HL-60 (cell line): ENCODE results near the gene ADAMTSL3.

ENCODE experiments used
- DNase-seq, 2 experiments: peaks; one replicate each; pipeline ENCODE4 v3.0.0-alpha.2; 2010 to 2020; ENCODE audit warnings: low read depth in 1 of 2, low spot score in 1 of 2
- H3K27ac ChIP-seq: fragments of 250-450 bp; sonication (Bioruptor Pico); replicated peaks from 2 replicates; pipeline ENCODE4 v1.5.1; 2020; ENCODE audit warnings: mild to moderate bottlenecking, moderate library complexity
- H3K27me3 ChIP-seq: fragments of 250-450 bp; sonication (Bioruptor Pico); 2 replicates; pipeline ENCODE4 v1.5.1; 2021; ENCODE audit warnings: mild to moderate bottlenecking, moderate library complexity; ENCODE audit not compliant: insufficient read depth, poor library complexity, severe bottlenecking
- H3K4me3 ChIP-seq: replicated peaks from 2 replicates; pipeline ENCODE4 v1.5.1; 2011; ENCODE audit warnings: mild to moderate bottlenecking, control low read depth, low read length; ENCODE audit not compliant: insufficient read depth
- CTCF ChIP-seq: IDR thresholded peaks from one replicate; pipeline ENCODE4 v1.5.1; 2011; ENCODE audit warnings: low read length, control low read depth, inconsistent platforms; ENCODE audit not compliant: insufficient read depth
- GABPA ChIP-seq: IDR thresholded peaks from 2 replicates; pipeline ENCODE4 v1.6.1; 2012; ENCODE audit warnings: low read depth
- POLR2AphosphoS5 ChIP-seq: IDR thresholded peaks from 2 replicates; pipeline ENCODE4 v1.6.1; 2012; ENCODE audit warnings: low read depth
- SPI1 ChIP-seq: IDR thresholded peaks from 2 replicates; pipeline ENCODE4 v1.6.1; 2012; ENCODE audit warnings: low read depth, mild to moderate bottlenecking, borderline replicate concordance
- TF ChIP-seq, protein P1 (sequence below): IDR thresholded peaks from 2 replicates; pipeline ENCODE4 v1.6.1; 2012; ENCODE audit warnings: low read depth; ENCODE audit not compliant: insufficient replicate concordance

ADAMTSL3 gene

DNA sequence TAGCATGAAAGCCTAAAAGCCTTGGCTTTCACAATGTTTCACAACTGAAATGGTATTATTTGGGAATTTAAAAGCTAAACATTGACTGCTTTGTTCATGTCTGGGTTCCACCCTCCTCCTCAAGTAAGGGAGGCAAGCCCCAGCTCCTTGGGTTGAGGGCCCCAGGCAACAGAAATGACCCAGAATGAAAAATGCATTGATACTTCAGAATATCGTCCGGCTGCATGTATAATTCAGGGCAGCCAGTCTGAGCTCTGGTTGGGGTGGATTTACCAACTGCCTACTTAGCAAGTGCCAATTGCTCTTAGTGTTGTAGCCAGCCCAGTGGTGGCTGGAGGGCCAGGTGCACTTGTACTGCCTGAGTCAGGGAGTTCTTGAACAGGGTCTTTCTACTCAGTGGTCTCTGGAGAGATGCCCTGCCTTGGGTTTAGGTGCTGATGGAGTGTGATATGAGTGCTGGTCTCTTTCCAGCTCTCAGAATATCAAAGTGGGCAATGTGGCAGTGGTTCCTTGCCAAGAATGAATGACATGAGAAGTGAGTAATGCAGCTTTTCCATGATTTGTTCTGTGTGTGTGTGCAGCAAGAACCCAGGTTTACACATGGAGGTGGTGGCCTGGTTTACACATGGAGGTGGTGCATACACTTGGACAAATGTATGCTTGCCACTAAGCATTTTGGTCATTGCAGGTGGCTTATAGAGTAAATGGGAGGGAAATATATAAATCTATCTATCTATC lies 40.9 kb upstream of the ADAMTSL3 start:
- Histone ChIP-seq H3K27me3 (no peaks in the 10 kb centered on the region), H3K27ac (no peak overlapping the region), H3K4me3 (no peak overlapping the region)
- no peak for DNase-seq
- TF ChIP-seq SPI1 (no peak), CTCF (no peak), GABPA (no peak), POLR2AphosphoS5 (no peak)
- TF ChIP-seq, protein P1, sequence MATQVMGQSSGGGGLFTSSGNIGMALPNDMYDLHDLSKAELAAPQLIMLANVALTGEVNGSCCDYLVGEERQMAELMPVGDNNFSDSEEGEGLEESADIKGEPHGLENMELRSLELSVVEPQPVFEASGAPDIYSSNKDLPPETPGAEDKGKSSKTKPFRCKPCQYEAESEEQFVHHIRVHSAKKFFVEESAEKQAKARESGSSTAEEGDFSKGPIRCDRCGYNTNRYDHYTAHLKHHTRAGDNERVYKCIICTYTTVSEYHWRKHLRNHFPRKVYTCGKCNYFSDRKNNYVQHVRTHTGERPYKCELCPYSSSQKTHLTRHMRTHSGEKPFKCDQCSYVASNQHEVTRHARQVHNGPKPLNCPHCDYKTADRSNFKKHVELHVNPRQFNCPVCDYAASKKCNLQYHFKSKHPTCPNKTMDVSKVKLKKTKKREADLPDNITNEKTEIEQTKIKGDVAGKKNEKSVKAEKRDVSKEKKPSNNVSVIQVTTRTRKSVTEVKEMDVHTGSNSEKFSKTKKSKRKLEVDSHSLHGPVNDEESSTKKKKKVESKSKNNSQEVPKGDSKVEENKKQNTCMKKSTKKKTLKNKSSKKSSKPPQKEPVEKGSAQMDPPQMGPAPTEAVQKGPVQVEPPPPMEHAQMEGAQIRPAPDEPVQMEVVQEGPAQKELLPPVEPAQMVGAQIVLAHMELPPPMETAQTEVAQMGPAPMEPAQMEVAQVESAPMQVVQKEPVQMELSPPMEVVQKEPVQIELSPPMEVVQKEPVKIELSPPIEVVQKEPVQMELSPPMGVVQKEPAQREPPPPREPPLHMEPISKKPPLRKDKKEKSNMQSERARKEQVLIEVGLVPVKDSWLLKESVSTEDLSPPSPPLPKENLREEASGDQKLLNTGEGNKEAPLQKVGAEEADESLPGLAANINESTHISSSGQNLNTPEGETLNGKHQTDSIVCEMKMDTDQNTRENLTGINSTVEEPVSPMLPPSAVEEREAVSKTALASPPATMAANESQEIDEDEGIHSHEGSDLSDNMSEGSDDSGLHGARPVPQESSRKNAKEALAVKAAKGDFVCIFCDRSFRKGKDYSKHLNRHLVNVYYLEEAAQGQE = no peak

DNA sequence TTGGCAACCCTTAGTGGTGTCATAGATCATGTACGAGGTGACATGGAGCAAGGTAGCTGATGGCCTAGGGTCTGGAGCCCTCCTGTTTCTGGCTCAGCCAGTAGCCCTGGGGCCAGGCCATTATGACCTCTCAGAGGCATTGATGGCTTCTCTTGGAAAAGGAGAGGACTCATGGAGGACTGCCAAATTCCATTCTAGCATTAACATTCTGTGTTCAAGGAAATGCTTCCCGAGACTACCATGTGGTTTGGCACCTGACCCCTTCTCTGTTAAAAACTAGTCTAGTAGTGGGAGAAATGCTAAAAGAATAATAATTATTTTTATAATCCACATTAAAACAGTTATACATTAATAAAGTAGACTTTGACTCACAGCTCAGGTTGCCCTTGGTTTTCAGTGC lies 40.2 kb upstream of the ADAMTSL3 start:
- TF ChIP-seq GABPA (no peak), CTCF (no peak), SPI1 (no peak)
- H3K4me3 ChIP-seq = no peak overlapping the region
- DNase-seq = no peak
- no peak overlapping the region for H3K27ac ChIP-seq
- no peaks in the 10 kb centered on the region for H3K27me3 ChIP-seq

DNA sequence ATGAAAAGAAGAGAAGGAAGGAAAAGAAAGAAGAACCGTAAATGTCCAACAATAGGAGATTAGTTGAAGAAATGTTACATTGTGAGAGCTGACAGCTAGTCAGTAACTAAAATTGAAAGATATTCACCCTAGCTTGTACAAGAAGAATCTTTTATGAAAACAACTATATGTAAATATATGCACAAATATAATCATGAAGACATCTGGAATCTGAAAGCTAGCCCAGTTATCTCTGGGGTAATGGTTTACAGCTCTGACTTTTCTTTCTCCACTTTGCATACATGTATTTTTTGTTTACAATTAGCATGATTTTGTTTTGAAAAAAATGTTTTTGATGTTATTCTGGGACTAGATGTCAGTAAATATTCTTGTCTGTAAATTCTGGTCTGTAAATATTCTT lies 37.1 kb upstream of the ADAMTSL3 start:
- no peak overlapping the region for H3K4me3 ChIP-seq
- H3K27ac ChIP-seq = no peak overlapping the region
- TF ChIP-seq, protein P1 = no peak
- no peak for TF ChIP-seq SPI1
- no peak for DNase-seq
- H3K27me3 ChIP-seq = no peaks in the 10 kb centered on the region

DNA sequence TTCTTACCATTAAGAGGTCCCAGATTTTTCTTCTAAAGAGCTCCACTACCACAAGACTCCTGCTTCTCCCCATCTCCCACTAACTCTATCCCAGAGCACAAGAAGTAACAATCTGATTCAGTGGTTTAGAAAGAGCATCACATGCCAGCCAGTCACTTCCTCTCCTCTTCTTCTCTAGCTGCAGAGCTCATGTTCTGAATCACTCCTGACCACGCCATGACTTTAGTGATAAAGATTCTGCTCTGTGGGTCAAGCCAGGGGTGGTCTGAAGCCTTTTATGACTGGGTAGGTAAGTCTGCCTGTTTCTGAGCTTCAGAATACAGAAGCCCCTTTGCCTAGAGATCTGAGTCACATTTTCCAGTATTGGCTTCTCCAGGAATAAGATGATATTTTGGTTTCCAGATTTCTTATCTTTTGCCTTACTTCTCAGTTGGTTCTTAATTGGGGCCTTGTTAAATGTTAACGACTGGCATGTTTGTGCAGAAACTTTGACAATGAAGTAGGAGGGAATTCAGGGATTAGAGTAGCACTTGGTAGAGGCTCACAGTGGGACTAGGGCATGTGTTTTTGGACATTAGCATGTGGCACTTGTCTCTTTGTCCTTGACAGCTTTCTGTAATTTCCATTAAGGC lies 27.6 kb upstream of the ADAMTSL3 start:
- no peak for TF ChIP-seq GABPA
- Histone ChIP-seq H3K27me3 (no peaks in the 10 kb centered on the region), H3K27ac (no peak overlapping the region), H3K4me3 (no peak overlapping the region)
- DNase-seq = no peak

GRCh38 chr15:83631534-83631933 lies 22.4 kb upstream of the ADAMTSL3 start:
- Histone ChIP-seq H3K4me3 (no peak overlapping the region), H3K27ac (no peak overlapping the region), H3K27me3 (peaks cover 4% of the 10 kb centered on the region)
- no peak for DNase-seq
- TF ChIP-seq, protein P1 = no peak
